Measurements from ENCODE around the gene RAB17. TPM values are rescaled to one million over a fixed set of nuclear protein-coding genes. Genes with fewer than 3 reads are reported as not detected.

The RAB17 gene, protein sequence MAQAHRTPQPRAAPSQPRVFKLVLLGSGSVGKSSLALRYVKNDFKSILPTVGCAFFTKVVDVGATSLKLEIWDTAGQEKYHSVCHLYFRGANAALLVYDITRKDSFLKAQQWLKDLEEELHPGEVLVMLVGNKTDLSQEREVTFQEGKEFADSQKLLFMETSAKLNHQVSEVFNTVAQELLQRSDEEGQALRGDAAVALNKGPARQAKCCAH
- under 0.01 TPM in 1 of 2 replicates, not detected in the other for total RNA-seq

DNA sequence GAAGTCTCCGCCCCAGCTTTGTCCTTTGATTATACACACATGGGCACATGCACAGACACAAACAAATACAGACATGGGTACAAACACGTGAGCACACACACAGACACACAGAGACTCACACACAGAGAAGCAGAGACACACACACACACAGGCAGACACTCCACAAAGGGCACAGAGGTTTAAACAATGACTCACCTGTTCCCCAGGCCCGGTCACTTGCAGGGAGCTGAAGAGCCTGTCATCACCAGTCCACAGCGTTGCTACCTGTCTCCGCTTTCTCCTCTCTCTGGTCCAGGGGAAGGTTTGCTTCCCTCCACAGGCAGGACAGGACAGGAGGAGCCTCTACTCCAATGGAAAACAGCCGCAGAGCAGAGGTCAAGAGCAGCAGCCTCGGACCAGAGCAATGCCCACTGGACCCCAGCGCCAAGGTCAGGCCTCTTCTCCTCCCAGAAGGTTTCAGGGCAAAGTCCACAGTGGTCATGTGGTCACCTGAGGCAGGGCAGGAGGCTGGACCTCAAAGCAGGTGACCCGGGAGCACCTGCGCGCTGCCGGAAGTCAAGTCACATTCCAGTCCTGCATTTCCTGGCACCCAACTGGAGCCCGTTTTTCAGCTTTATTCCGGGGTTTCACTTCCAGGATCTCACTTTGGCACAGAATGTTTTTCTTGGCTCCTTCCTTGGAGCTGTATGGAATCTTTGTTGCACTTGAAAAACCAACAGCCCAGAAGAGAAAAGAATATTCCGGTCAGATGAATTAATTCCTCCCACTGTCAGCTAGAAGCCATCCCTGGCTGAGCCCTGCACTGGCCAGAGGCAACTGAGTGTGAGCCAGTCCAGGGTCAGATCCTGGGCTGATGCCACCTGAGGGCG, at the start of gene RAB17:
Gene RAB17 (minus strand): TSS at position 463 of the 869 bp plus-strand sequence. CDS start 4,580 bp downstream, outside the sequence.

DNA sequence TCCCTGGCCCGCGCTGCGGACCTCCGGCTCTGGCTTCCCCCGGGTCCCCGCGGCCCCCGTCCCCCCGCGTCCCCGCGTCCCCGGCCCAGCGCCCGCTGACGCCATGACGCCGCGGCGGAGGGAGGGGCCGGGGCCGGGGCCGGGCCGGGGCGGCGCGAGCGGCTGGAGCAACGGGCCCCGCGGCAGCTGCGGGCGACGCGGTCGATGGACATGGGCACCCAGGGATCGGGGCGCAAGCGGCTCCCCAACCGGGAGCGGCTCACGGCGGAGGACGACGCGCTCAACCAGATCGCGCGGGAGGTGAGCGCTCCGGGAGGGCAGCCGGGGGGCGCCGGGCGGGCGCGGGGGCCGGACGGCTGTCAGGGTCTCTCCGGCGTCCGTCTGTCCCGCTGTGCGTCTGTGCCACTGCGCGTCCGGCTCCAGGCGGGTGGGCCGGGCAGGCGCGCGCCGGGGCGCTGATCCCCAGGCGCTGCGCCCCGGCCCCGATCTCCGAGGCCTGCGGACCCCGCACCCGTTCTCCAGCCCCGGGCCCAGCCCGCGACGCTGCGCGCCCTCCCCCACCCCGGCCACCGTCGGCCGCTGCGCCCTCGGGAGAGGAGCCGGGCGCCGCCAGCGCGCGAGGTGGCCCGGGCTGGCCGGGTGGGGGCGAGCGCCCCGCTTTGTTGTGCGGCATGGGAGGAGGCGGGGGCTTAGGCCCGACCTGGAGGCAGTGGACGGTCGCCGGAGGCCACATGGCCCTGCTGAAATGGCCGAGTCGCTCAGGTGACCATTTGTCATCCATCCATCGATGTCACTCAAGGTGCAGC, 37.1 kb upstream of the RAB17 start, which contains the start of gene LRRFIP1:
Gene LRRFIP1 (plus strand): TSS at position 147 of the 806 bp plus-strand sequence. CDS start 58 bp downstream, at position 205.

DNA sequence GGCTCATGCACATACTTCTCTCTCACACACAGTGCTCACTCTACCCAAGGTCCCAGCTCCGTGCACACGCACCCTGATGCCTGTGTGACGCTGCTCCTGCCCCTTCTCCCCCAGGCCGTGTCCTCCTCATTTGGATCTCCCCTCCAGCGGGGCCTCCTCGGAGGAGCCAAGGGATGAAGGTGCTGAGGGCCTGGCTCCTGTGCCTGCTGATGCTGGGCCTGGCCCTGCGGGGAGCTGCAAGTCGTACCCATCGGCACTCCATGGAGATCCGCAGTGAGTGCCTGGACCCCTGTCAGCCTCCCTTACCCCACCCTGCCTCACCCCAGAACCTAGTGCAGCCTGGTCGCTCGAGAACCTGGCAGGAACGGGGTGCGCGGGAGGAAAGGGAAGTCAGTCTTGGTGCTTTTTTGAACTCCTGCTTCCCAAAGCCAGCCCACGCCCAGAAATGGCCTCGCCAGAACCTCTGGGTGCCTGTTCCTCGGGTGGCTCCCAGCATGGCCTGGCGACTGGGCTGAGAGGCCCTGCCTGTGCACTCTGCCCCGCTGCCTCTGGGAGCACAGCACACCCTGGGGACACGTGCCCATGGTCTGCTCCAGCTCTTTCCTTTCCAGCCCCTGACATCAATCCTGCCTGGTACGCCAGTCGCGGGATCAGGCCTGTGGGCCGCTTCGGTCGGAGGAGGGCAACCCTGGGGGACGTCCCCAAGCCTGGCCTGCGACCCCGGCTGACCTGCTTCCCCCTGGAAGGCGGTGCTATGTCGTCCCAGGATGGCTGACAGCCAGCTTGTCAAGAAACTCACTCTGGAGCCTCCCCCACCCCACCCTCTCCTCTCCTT, 23.9 kb downstream of the RAB17 start, which contains the start of gene PRLH:
Gene PRLH (plus strand): TSS at position 174 of the 835 bp plus-strand sequence. CDS start 0 bp downstream, at position 174.

Other genes starting within 250 kb of the RAB17 start
- 5.2 and 17.9 TPM in 2 replicates for gene COL6A3, start 176.6 kb downstream of the RAB17 start, total RNA-seq
- gene MLPH, start 103.5 kb downstream of the RAB17 start, total RNA-seq, result 0.61 TPM in 1 of 2 replicates, not detected in the other
- not detected in 2 replicates for gene PRLH, start 24.2 kb downstream of the RAB17 start, total RNA-seq
- 105 and 135 TPM in 2 replicates for gene LRRFIP1, start 36.9 kb upstream of the RAB17 start, total RNA-seq
- gene RBM44, start 208.0 kb upstream of the RAB17 start, total RNA-seq, result 0.32 and 0.91 TPM in 2 replicates

Data from epithelial cell of umbilical artery (primary cell).